Measurements from ENCODE around the gene PPP1R14D.

- TF ChIP-seq CTCF (IDR thresholded peaks at IDR 0.05) = no peak
- TF ChIP-seq POLR2A (IDR thresholded peaks at IDR 0.05) = no peak
Measured at GRCh38 chr15:40863660-40864270, 35.3 kb upstream of the PPP1R14D start.
